GM06990 (cell line): ENCODE results near the gene LDB1.

Experiments
- DNase-seq: peaks from one replicate; pipeline ENCODE4 v3.0.0-alpha.2; 2011; ENCODE audit not compliant: insufficient read length; ENCODE audit errors: extremely low read depth
- H3K27me3 ChIP-seq: replicated peaks from 2 replicates; pipeline ENCODE4 v1.6.0; 2011; ENCODE audit warnings: low read length; ENCODE audit not compliant: control insufficient read depth, insufficient read depth
- H3K36me3 ChIP-seq: 2 replicates; pipeline ENCODE4 v1.5.1; 2011; ENCODE audit warnings: low read length; ENCODE audit not compliant: control insufficient read depth, insufficient read depth
- H3K4me3 ChIP-seq: replicated peaks from 2 replicates; pipeline ENCODE4 v1.5.1; 2011; ENCODE audit warnings: low read depth, mild to moderate bottlenecking, control low read depth, low read length
- CTCF ChIP-seq: IDR thresholded peaks from 2 replicates; pipeline ENCODE4 v1.5.1; 2011; ENCODE audit warnings: low read length, control low read depth, mild to moderate bottlenecking, inconsistent platforms; ENCODE audit not compliant: insufficient read depth, poor library complexity, severe bottlenecking

Gene LDB1

GRCh38 chr10:102120142-102120990, at the start of gene LDB1:
TSS of gene LDB1 (minus strand) at chr10:102120368. CDS start at chr10:102120110, 258 bp downstream.
- H3K4me3 ChIP-seq, result peak within 1 kb of the TSS; percentile 93
- no peaks in the 10 kb centered on the region; the same call in 1 of the 2 replicates for H3K36me3 ChIP-seq
- peak; percentile 7 for TF ChIP-seq CTCF
- no peaks in the 10 kb centered on the region for H3K27me3 ChIP-seq
- DNase-seq, result peak; percentile 87

- Histone ChIP-seq H3K36me3 (peaks cover 5% of the 10 kb centered on the region), H3K4me3 (no peak overlapping the region), H3K27me3 (no peaks in the 10 kb centered on the region)
- DNase-seq, result no peak
- no peak for TF ChIP-seq CTCF
These were observed 47.7 kb upstream of the LDB1 start for GRCh38 chr10:102167861-102168260.

GRCh38 chr10:102163342-102163989, 43.3 kb upstream of the LDB1 start:
- no peak for DNase-seq
- no peak overlapping the region for H3K4me3 ChIP-seq
- peaks cover 29% of the 10 kb centered on the region for H3K36me3 ChIP-seq
- no peaks in the 10 kb centered on the region for H3K27me3 ChIP-seq
- TF ChIP-seq CTCF, result no peak

- no peak overlapping the region for H3K4me3 ChIP-seq
- DNase-seq, result no peak
- H3K36me3 ChIP-seq, result peaks cover 44% of the 10 kb centered on the region
- no peaks in the 10 kb centered on the region for H3K27me3 ChIP-seq
- TF ChIP-seq CTCF, result no peak
These were observed 39.7 kb upstream of the LDB1 start for GRCh38 chr10:102159831-102160230.

GRCh38 chr10:102159051-102159597, 39.0 kb upstream of the LDB1 start:
- TF ChIP-seq CTCF, result no peak
- no peaks in the 10 kb centered on the region for H3K27me3 ChIP-seq
- no peak for DNase-seq
- H3K4me3 ChIP-seq, result no peak overlapping the region
- peaks cover 47% of the 10 kb centered on the region for H3K36me3 ChIP-seq
